Natural killer cell (primary cell): Measurements from ENCODE around the gene MRPS18B. TPM values are rescaled to one million over a fixed set of nuclear protein-coding genes. Genes with fewer than 3 reads are reported as not detected.
A peak's percentile ranks its signal among the peaks of the same experiment; 100 is the strongest.

Source experiments
- ATAC-seq, 3 donors: fragments of 150-1000 bp in 2 of 3; fragments of 200-7000 bp in 1 of 3; cut with Tn5 transposase; 1 replicate in 1 of 3; 2 replicates in 2 of 3; pipeline ENCODE4 v1.10.0; 2021; ENCODE audit warnings: mild to moderate bottlenecking in 2 of 3, moderate library complexity in 2 of 3
- DNase-seq, 2 donors: peaks; one replicate each; pipeline versions ENCODE4 v3.0.0 to v3.0.0-alpha.2; 2013 to 2021; ENCODE audit warnings: mixed read lengths in 1 of 2
- H3K27ac ChIP-seq: one replicate; pipeline ENCODE4 v1.5.1; 2013; ENCODE audit warnings: mild to moderate bottlenecking, low read length
- H3K27me3 ChIP-seq: one replicate; pipeline ENCODE4 v1.6.1; 2013; ENCODE audit warnings: low read length; ENCODE audit not compliant: control insufficient read depth, insufficient read depth
- H3K36me3 ChIP-seq: one replicate; pipeline ENCODE4 v1.6.1; 2013; ENCODE audit warnings: low read length; ENCODE audit not compliant: control insufficient read depth, insufficient read depth
- H3K4me1 ChIP-seq: one replicate; pipeline ENCODE4 v1.6.1; 2013; ENCODE audit warnings: low read length; ENCODE audit not compliant: control insufficient read depth, insufficient read depth
- H3K4me3 ChIP-seq: one replicate; pipeline ENCODE4 v1.5.1; 2013; ENCODE audit warnings: low read length
- H3K9me3 ChIP-seq: one replicate; pipeline ENCODE4 v1.6.1; 2013; ENCODE audit warnings: low read length; ENCODE audit not compliant: control insufficient read depth, insufficient read depth
- H3K27ac Mint-ChIP-seq, 2 donors: one replicate each; pipeline ENCODE4 v1.8.0; 2022; ENCODE audit warnings: mild to moderate bottlenecking in 2 of 2, mixed read lengths in 2 of 2, moderate library complexity in 1 of 2
- H3K27me3 Mint-ChIP-seq, 2 donors: one replicate each; pipeline ENCODE4 v1.8.0; 2022; ENCODE audit warnings: low read depth in 2 of 2, mixed read lengths in 2 of 2
- H3K36me3 Mint-ChIP-seq: one replicate; pipeline ENCODE4 v1.8.0; 2022; ENCODE audit warnings: mixed read lengths
- H3K4me1 Mint-ChIP-seq, 2 donors: one replicate each; pipeline ENCODE4 v1.8.0; 2022; ENCODE audit warnings: mixed read lengths in 2 of 2
- H3K4me3 Mint-ChIP-seq: one replicate; pipeline ENCODE4 v1.8.0; 2022; ENCODE audit warnings: mild to moderate bottlenecking, moderate library complexity, mixed read lengths
- H3K9me3 Mint-ChIP-seq, 2 donors: one replicate each; pipeline ENCODE4 v1.8.0; 2022; ENCODE audit warnings: mixed read lengths in 2 of 2
- WGBS: methylation state at CpG from one replicate; pipeline ENCODE4 v1.1.7; 2013; ENCODE audit warnings: missing lambda C conversion rate; ENCODE audit not compliant: insufficient coverage; 5-methylcytosine and 5-hydroxymethylcytosine counted together
- intact Hi-C: fragments of 100-400 bp; cut with micrococcal nuclease; formaldehyde crosslinking; loops from one replicate; pipeline ENCODE4 v1.14.2; 2022
- total RNA-seq, 4 donors: library from RNA; stranded (reverse); fragments of 120-200 nt in 1 of 4; gene quantifications; one replicate each; pipeline versions ENCODE4 v1.2.3 to v1.2.4, GENCODE V29; 2013 to 2022
- TF ChIP-seq, protein P1 (sequence below): fragments of 200-600 bp; IDR thresholded peaks from one replicate; pipeline ENCODE4 v1.8.0; 2022; ENCODE audit warnings: antibody characterized with exemption

Gene MRPS18B
- total RNA-seq, 3 donors from 2014 or later (not counting 1 experiment from before 2014, with no cell fraction given) = 14.2 to 19.9 (median 16.6) TPM

DNA sequence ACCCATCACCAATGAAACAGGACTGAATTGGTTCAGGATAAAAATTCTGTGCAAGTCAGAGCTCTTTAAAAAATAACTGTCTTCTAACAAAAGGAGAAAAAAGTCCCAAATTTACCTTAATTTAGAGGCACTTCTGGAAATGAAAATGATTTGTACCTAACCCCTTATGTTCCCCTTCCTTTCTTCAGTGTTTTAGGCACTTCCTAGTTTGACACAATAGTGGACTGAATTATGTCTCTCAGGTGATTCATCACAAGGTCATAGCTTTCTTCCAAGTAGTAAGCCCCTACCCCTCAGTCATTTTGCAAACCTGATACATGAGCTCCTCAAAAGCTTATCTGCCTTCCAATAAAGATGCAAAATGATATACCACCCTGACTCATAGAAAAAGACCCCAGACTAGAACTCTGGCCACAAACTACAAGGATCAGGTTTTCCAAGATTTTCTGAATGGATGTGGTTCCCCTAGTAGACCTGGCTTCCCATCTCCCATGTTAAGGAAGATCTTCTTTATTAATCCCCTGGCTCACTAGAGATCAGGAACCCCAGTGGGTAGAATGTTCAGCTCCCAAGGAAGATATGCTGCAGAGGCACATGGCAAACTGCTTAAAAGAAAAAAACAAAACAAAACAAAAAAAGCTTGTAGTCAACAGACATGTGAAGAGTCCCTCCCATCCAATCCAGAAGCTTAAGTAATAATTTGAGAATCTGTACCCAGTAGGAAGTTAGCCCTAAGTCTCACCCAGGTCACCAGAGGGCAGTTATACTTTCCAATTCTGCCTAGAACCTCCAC is 4.2 kb upstream of the MRPS18B start:
- Mint-ChIP-seq H3K36me3 (peaks cover 26% of the 10 kb centered on the region), H3K27ac (peak overlapping the region; percentile 96 to 100), H3K9me3 (no peaks in the 10 kb centered on the region), H3K4me1 (peaks cover 68 to 77% of the 10 kb centered on the region in 2 donors), H3K4me3 (peak overlapping the region; percentile 100), H3K27me3 (peaks cover 0 to 5% of the 10 kb centered on the region in 2 donors)
- peak overlapping the region; percentile 99 for H3K27ac ChIP-seq
- H3K9me3 ChIP-seq = no peaks in the 10 kb centered on the region
- H3K36me3 ChIP-seq = peaks cover 29% of the 10 kb centered on the region
- TF ChIP-seq, protein P1, sequence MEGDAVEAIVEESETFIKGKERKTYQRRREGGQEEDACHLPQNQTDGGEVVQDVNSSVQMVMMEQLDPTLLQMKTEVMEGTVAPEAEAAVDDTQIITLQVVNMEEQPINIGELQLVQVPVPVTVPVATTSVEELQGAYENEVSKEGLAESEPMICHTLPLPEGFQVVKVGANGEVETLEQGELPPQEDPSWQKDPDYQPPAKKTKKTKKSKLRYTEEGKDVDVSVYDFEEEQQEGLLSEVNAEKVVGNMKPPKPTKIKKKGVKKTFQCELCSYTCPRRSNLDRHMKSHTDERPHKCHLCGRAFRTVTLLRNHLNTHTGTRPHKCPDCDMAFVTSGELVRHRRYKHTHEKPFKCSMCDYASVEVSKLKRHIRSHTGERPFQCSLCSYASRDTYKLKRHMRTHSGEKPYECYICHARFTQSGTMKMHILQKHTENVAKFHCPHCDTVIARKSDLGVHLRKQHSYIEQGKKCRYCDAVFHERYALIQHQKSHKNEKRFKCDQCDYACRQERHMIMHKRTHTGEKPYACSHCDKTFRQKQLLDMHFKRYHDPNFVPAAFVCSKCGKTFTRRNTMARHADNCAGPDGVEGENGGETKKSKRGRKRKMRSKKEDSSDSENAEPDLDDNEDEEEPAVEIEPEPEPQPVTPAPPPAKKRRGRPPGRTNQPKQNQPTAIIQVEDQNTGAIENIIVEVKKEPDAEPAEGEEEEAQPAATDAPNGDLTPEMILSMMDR = no peak
- DNase-seq (peak in 1 of 2 donors; percentile 25), ATAC-seq (no peak)
- H3K27me3 ChIP-seq = no peaks in the 10 kb centered on the region
- intact Hi-C loops = loop anchor here (10.0 kb wide), 1 partner anchor 741 kb away; the partner anchor contains the start of gene HLA-B
- H3K4me3 ChIP-seq = no peak overlapping the region
- peaks cover 17% of the 10 kb centered on the region for H3K4me1 ChIP-seq

GRCh38 chr6:30614044-30614842 is 3.4 kb upstream of the MRPS18B start:
- TF ChIP-seq, protein P1 = no peak
- WGBS = 48% methylated on average over 6 of the region's 8 CpGs
- intact Hi-C loops = loop anchor here (10.0 kb wide), 1 partner anchor 741 kb away; the partner anchor contains the start of gene HLA-B
- ATAC-seq = no peak
- Mint-ChIP-seq H3K27me3 (peaks cover 0 to 5% of the 10 kb centered on the region in 2 donors), H3K4me3 (peak overlapping the region; percentile 100), H3K36me3 (peaks cover 26% of the 10 kb centered on the region), H3K9me3 (no peaks in the 10 kb centered on the region), H3K4me1 (peaks cover 75 to 76% of the 10 kb centered on the region in 2 donors), H3K27ac (peak overlapping the region; percentile 96 to 100)
- no peaks in the 10 kb centered on the region for H3K27me3 ChIP-seq
- H3K4me3 ChIP-seq = peak overlapping the region; percentile 73
- H3K36me3 ChIP-seq = peaks cover 23% of the 10 kb centered on the region
- no peaks in the 10 kb centered on the region for H3K9me3 ChIP-seq
- H3K27ac ChIP-seq = peak overlapping the region; percentile 99
- DNase-seq = peak in 1 of 2 donors; percentile 49
- peaks cover 23% of the 10 kb centered on the region for H3K4me1 ChIP-seq

DNA sequence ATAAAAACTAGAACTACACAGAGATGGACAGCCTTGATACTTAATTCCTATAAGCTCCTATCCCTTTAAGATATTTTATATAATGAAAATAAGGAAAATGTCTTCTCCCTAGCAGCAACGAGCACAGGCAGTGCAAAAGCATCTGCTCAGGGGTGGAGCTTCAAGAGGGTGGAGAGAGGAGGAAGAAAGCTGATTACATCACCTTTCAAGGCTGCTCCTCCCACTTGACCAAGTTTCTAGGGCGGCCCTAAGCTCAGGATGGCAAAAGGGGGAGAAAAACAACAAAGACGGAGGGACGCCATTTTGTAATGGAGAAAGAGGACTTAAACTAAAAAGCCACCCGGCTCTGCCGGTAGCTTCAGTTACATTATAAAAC is 2.8 kb upstream of the MRPS18B start:
- intact Hi-C loops = loop anchor here (5.0 to 10.0 kb wide), 4 partner anchors 73 to 740 kb away; partner anchors contain the start of genes FLOT1, HLA-B and IER3
- 0% methylated on average over 1 of the region's 6 CpGs for WGBS
- TF ChIP-seq, protein P1 = no peak
- Histone ChIP-seq H3K4me1 (peaks cover 23% of the 10 kb centered on the region), H3K27ac (peak overlapping the region; percentile 99), H3K9me3 (no peaks in the 10 kb centered on the region), H3K36me3 (peaks cover 23% of the 10 kb centered on the region), H3K27me3 (no peaks in the 10 kb centered on the region), H3K4me3 (peak overlapping the region; percentile 73)
- Mint-ChIP-seq H3K9me3 (no peaks in the 10 kb centered on the region), H3K36me3 (peaks cover 26% of the 10 kb centered on the region), H3K4me3 (peak overlapping the region; percentile 100), H3K27ac (peak overlapping the region; percentile 96 to 100), H3K4me1 (peaks cover 72 to 75% of the 10 kb centered on the region in 2 donors), H3K27me3 (peaks cover 0 to 5% of the 10 kb centered on the region in 2 donors)
- ATAC-seq (peak; percentile 58 to 76 (median 61)), DNase-seq (peak; percentile 69 to 97)
